Measurements from ENCODE around the gene CABP1.

DNA sequence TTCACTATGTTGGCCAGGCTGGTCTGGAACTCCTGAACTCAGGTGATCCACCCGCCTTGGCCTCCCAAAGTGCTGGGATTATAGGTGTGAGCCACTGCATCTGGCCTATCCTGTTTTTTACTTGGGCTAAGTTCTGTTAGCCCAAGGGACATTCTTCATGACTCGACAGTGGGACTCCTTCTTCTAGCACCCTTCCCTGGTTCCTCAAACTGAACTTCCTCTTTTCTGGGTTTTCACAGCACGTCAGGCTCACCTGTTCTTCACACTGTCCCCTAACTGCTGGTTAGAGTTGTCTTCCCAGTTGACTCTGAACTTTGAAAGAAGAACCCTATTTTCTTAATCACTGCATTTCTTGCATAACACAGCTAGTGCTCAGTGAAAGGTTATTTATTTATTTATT, 22.5 kb downstream of the CABP1 start:
- TF ChIP-seq, protein P1, sequence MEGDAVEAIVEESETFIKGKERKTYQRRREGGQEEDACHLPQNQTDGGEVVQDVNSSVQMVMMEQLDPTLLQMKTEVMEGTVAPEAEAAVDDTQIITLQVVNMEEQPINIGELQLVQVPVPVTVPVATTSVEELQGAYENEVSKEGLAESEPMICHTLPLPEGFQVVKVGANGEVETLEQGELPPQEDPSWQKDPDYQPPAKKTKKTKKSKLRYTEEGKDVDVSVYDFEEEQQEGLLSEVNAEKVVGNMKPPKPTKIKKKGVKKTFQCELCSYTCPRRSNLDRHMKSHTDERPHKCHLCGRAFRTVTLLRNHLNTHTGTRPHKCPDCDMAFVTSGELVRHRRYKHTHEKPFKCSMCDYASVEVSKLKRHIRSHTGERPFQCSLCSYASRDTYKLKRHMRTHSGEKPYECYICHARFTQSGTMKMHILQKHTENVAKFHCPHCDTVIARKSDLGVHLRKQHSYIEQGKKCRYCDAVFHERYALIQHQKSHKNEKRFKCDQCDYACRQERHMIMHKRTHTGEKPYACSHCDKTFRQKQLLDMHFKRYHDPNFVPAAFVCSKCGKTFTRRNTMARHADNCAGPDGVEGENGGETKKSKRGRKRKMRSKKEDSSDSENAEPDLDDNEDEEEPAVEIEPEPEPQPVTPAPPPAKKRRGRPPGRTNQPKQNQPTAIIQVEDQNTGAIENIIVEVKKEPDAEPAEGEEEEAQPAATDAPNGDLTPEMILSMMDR (IDR thresholded peaks at IDR 0.05), result no peak
- TF ChIP-seq POLR2A (IDR thresholded peaks at IDR 0.05), result no peak
